ENCODE results near the gene FAS. TPM values are rescaled to one million over a fixed set of nuclear protein-coding genes. Genes with fewer than 3 reads are reported as not detected.

The FAS gene
- total RNA-seq, 1 experiment from 2014 or later = 47.8 TPM

- in situ Hi-C loops (cut with HindIII; ENCODE audit: low pct_unique_long_range_greater_than_20kb, low sequenced_read_pairs) = no loop called here
These were observed 25.7 kb upstream of the FAS start for GRCh38 chr10:88964869-88965415.

GRCh38 chr10:88966797-88967196 lies 23.8 kb upstream of the FAS start:
- in situ Hi-C loops (cut with HindIII; ENCODE audit: low pct_unique_long_range_greater_than_20kb, low sequenced_read_pairs) = no loop called here
- DNase-seq (ENCODE audit: low read depth) = no peak

More at GRCh38 chr10:88964869-88965415, 25.7 kb upstream of the FAS start:
- no peak for DNase-seq (ENCODE audit: low read depth)

- no peak for DNase-seq (ENCODE audit: low read depth)
- in situ Hi-C loops (cut with HindIII; ENCODE audit: low pct_unique_long_range_greater_than_20kb, low sequenced_read_pairs) = no loop called here
These were observed 22.2 kb upstream of the FAS start for GRCh38 chr10:88968391-88968790.

- DNase-seq (ENCODE audit: low read depth) = no peak
These were observed 19.2 kb upstream of the FAS start for GRCh38 chr10:88971221-88972061.

GRCh38 chr10:88974012-88974411 lies 16.6 kb upstream of the FAS start:
- in situ Hi-C loops (cut with HindIII; ENCODE audit: low pct_unique_long_range_greater_than_20kb, low sequenced_read_pairs) = no loop called here

More at GRCh38 chr10:88971221-88972061, 19.2 kb upstream of the FAS start:
- in situ Hi-C loops (cut with HindIII; ENCODE audit: low pct_unique_long_range_greater_than_20kb, low sequenced_read_pairs) = no loop called here

GRCh38 chr10:88974446-88975376 lies 15.9 kb upstream of the FAS start:
- DNase-seq (ENCODE audit: low read depth) = peak; percentile 64
- in situ Hi-C loops (cut with HindIII; ENCODE audit: low pct_unique_long_range_greater_than_20kb, low sequenced_read_pairs) = no loop called here

More at GRCh38 chr10:88974012-88974411, 16.6 kb upstream of the FAS start:
- no peak for DNase-seq (ENCODE audit: low read depth)

GRCh38 chr10:88975377-88975720 lies 15.2 kb upstream of the FAS start:
- in situ Hi-C loops (cut with HindIII; ENCODE audit: low pct_unique_long_range_greater_than_20kb, low sequenced_read_pairs) = no loop called here
- DNase-seq (ENCODE audit: low read depth) = no peak

GRCh38 chr10:88978463-88978862 lies 12.1 kb upstream of the FAS start:
- in situ Hi-C loops (cut with HindIII; ENCODE audit: low pct_unique_long_range_greater_than_20kb, low sequenced_read_pairs) = no loop called here
- DNase-seq (ENCODE audit: low read depth) = no peak

GRCh38 chr10:88979153-88979562 lies 11.4 kb upstream of the FAS start:
- DNase-seq (ENCODE audit: low read depth) = no peak
- in situ Hi-C loops (cut with HindIII; ENCODE audit: low pct_unique_long_range_greater_than_20kb, low sequenced_read_pairs) = no loop called here

- DNase-seq (ENCODE audit: low read depth) = no peak
- in situ Hi-C loops (cut with HindIII; ENCODE audit: low pct_unique_long_range_greater_than_20kb, low sequenced_read_pairs) = no loop called here
These were observed 11.0 kb upstream of the FAS start for GRCh38 chr10:88979603-88980002.

- DNase-seq (ENCODE audit: low read depth) = no peak
- in situ Hi-C loops (cut with HindIII; ENCODE audit: low pct_unique_long_range_greater_than_20kb, low sequenced_read_pairs) = no loop called here
These were observed 10.4 kb upstream of the FAS start for GRCh38 chr10:88980247-88980646.

GRCh38 chr10:88980800-88981199 lies 9.8 kb upstream of the FAS start:
- in situ Hi-C loops (cut with HindIII; ENCODE audit: low pct_unique_long_range_greater_than_20kb, low sequenced_read_pairs) = no loop called here
- no peak for DNase-seq (ENCODE audit: low read depth)

- in situ Hi-C loops (cut with HindIII; ENCODE audit: low pct_unique_long_range_greater_than_20kb, low sequenced_read_pairs) = no loop called here
- no peak for DNase-seq (ENCODE audit: low read depth)
These were observed 9.2 kb upstream of the FAS start for GRCh38 chr10:88981435-88981834.

GRCh38 chr10:88982366-88982765 lies 8.2 kb upstream of the FAS start:
- in situ Hi-C loops (cut with HindIII; ENCODE audit: low pct_unique_long_range_greater_than_20kb, low sequenced_read_pairs) = no loop called here

GRCh38 chr10:88983206-88983605 lies 7.4 kb upstream of the FAS start:
- in situ Hi-C loops (cut with HindIII; ENCODE audit: low pct_unique_long_range_greater_than_20kb, low sequenced_read_pairs) = no loop called here
- no peak for DNase-seq (ENCODE audit: low read depth)

More at GRCh38 chr10:88982366-88982765, 8.2 kb upstream of the FAS start:
- no peak for DNase-seq (ENCODE audit: low read depth)

GRCh38 chr10:88983939-88984338 lies 6.7 kb upstream of the FAS start:
- DNase-seq (ENCODE audit: low read depth) = no peak
- in situ Hi-C loops (cut with HindIII; ENCODE audit: low pct_unique_long_range_greater_than_20kb, low sequenced_read_pairs) = no loop called here

GRCh38 chr10:88984525-88984924 lies 6.1 kb upstream of the FAS start:
- in situ Hi-C loops (cut with HindIII; ENCODE audit: low pct_unique_long_range_greater_than_20kb, low sequenced_read_pairs) = no loop called here
- no peak for DNase-seq (ENCODE audit: low read depth)

GRCh38 chr10:88986549-88987242 lies 3.9 kb upstream of the FAS start:
- DNase-seq (ENCODE audit: low read depth) = peak; percentile 18
- in situ Hi-C loops (cut with HindIII; ENCODE audit: low pct_unique_long_range_greater_than_20kb, low sequenced_read_pairs) = no loop called here
